HL-60 (cell line): ENCODE data around the gene TDRD3.

Experiments
- GABPA ChIP-seq: IDR thresholded peaks from 2 replicates; pipeline ENCODE4 v1.6.1; 2012; ENCODE audit warnings: low read depth
- POLR2AphosphoS5 ChIP-seq: IDR thresholded peaks from 2 replicates; pipeline ENCODE4 v1.6.1; 2012; ENCODE audit warnings: low read depth
- SPI1 ChIP-seq: IDR thresholded peaks from 2 replicates; pipeline ENCODE4 v1.6.1; 2012; ENCODE audit warnings: low read depth, mild to moderate bottlenecking, borderline replicate concordance
- TF ChIP-seq, protein P1 (sequence below): IDR thresholded peaks from 2 replicates; pipeline ENCODE4 v1.6.1; 2012; ENCODE audit warnings: low read depth; ENCODE audit not compliant: insufficient replicate concordance
- TF ChIP-seq, protein P2 (sequence below): IDR thresholded peaks from one replicate; pipeline ENCODE4 v1.5.1; 2011; ENCODE audit warnings: low read length, control low read depth, inconsistent platforms; ENCODE audit not compliant: insufficient read depth

- TF ChIP-seq, protein P1, sequence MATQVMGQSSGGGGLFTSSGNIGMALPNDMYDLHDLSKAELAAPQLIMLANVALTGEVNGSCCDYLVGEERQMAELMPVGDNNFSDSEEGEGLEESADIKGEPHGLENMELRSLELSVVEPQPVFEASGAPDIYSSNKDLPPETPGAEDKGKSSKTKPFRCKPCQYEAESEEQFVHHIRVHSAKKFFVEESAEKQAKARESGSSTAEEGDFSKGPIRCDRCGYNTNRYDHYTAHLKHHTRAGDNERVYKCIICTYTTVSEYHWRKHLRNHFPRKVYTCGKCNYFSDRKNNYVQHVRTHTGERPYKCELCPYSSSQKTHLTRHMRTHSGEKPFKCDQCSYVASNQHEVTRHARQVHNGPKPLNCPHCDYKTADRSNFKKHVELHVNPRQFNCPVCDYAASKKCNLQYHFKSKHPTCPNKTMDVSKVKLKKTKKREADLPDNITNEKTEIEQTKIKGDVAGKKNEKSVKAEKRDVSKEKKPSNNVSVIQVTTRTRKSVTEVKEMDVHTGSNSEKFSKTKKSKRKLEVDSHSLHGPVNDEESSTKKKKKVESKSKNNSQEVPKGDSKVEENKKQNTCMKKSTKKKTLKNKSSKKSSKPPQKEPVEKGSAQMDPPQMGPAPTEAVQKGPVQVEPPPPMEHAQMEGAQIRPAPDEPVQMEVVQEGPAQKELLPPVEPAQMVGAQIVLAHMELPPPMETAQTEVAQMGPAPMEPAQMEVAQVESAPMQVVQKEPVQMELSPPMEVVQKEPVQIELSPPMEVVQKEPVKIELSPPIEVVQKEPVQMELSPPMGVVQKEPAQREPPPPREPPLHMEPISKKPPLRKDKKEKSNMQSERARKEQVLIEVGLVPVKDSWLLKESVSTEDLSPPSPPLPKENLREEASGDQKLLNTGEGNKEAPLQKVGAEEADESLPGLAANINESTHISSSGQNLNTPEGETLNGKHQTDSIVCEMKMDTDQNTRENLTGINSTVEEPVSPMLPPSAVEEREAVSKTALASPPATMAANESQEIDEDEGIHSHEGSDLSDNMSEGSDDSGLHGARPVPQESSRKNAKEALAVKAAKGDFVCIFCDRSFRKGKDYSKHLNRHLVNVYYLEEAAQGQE = no peak
- TF ChIP-seq, protein P2, sequence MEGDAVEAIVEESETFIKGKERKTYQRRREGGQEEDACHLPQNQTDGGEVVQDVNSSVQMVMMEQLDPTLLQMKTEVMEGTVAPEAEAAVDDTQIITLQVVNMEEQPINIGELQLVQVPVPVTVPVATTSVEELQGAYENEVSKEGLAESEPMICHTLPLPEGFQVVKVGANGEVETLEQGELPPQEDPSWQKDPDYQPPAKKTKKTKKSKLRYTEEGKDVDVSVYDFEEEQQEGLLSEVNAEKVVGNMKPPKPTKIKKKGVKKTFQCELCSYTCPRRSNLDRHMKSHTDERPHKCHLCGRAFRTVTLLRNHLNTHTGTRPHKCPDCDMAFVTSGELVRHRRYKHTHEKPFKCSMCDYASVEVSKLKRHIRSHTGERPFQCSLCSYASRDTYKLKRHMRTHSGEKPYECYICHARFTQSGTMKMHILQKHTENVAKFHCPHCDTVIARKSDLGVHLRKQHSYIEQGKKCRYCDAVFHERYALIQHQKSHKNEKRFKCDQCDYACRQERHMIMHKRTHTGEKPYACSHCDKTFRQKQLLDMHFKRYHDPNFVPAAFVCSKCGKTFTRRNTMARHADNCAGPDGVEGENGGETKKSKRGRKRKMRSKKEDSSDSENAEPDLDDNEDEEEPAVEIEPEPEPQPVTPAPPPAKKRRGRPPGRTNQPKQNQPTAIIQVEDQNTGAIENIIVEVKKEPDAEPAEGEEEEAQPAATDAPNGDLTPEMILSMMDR = no peak
- TF ChIP-seq POLR2AphosphoS5 = no peak
- no peak for TF ChIP-seq GABPA
- no peak for TF ChIP-seq SPI1
Measured at GRCh38 chr13:60511637-60512036, 114.6 kb downstream of the TDRD3 start.
